Activated CD8-positive, alpha-beta memory T cell treated with anti-CD3 and anti-CD28 coated beads, Interleukin-2, amount 50 U/mL, for 24 hours (primary cell): Measurements from ENCODE around the gene USP47.

Source experiments
- DNase-seq: peaks from one replicate; pipeline ENCODE4 v3.0.0-alpha.2; 2020; ENCODE audit errors: extremely low read depth

The USP47 gene

DNA sequence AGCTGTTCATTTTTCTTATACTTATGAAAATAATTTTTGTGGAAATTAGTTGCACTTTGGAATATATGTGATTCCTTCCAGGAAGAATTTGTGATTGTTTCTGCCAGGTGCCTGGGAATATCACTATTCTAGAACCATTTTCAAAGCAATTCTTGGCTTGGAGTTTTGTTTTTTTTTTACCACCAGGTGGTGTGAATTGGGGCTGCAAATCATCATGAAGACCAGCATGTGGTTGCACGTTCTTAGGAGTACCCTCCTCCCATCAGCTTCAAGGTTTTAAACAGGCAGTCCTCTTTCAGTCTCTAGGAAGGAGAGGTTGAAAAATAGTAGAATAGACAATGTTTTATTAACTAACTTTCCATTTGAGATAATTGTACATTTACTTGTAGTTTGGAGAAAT, 25.9 kb downstream of the USP47 start:
- no peak for DNase-seq

DNA sequence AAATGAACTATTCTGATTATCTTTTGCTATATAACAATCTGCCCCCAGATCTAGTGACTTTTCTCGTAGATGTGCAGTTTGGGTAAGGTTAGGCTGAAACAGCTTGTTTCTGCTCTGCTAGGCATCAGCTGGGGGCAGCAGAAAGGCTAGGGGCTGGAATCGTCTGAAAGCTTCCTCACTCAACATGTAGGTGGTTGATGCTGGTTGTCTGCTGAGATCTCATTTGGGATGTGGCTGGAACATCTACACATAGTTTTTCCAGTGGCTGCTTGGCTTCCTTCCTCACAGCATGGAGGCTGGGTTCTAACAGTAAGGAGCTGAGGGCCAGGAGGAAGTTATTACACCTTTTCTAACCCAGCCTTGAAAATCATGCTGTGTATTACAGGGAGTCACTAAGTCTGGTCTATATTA, 30.2 kb downstream of the USP47 start:
- no peak for DNase-seq

DNA sequence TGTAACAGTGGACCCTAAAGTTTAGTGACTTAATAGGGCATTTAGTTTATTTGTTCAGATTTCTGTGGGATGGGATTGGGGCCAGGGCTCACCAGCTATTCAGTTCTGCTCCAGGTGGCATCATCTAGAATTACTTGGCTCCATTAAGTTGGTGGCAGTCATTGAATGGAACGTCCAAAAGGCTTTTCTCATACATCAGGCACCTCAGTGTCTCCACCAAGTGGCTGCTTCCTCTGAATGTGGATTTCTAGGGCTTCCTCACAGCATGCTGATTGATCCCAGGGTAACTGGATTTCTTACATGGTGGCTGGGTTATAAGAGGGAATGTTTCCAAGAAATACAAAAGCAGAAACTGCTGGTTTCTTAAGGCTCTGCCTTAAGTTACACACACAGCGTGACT, 34.7 kb downstream of the USP47 start:
- no peak for DNase-seq

DNA sequence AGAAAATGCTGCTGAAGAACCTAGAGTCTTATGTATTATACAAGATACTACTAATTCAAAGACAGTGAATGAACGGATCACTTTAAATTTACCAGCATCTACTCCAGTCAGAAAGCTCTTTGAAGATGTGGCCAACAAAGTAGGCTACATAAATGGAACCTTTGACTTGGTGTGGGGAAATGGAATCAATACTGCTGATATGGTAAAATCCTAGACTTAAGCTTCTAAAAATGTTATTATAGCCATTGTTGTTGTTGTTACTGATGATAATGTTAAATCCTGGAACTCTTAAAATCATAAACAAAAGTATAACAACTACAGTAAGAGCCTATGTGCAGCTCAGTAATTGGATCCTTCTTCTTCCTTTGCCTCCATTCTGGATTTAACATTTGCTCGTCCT, 38.4 kb downstream of the USP47 start:
- no peak for DNase-seq

DNA sequence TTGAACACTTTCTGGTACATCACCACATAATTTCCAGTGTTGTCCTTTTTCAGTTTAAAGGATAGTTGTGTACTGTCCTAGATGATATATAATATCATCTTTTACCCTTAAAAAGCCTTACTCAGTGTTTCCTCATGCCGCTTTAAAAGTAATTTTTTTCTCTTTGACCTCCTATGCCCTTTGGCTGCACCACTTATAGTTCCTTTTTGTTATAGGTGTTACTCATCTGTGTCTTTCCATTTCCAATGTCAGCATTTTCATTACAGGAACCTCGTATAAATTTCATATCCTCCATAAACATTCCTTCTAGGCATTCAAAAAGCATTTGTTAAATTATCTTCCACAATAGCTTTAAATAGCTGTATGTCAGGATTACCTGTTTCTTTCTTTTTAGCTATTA, 40.8 kb downstream of the USP47 start:
- DNase-seq, result no peak

DNA sequence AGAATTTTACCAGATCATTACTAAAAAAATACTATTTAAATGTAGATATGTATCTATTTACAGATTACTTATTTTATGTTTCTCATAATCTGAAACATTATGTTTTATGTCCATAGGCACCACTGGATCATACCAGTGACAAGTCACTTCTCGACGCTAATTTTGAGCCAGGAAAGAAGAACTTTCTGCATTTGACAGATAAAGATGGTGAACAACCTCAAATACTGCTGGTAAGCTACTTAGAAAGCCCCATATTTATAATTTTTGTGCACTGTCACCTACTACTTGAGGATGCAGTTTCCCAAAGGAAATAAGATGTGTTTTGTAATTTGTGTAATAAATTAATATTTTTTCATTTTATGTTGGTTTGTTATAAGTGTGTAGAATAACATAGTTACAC, 42.6 kb downstream of the USP47 start:
- DNase-seq, result no peak

DNA sequence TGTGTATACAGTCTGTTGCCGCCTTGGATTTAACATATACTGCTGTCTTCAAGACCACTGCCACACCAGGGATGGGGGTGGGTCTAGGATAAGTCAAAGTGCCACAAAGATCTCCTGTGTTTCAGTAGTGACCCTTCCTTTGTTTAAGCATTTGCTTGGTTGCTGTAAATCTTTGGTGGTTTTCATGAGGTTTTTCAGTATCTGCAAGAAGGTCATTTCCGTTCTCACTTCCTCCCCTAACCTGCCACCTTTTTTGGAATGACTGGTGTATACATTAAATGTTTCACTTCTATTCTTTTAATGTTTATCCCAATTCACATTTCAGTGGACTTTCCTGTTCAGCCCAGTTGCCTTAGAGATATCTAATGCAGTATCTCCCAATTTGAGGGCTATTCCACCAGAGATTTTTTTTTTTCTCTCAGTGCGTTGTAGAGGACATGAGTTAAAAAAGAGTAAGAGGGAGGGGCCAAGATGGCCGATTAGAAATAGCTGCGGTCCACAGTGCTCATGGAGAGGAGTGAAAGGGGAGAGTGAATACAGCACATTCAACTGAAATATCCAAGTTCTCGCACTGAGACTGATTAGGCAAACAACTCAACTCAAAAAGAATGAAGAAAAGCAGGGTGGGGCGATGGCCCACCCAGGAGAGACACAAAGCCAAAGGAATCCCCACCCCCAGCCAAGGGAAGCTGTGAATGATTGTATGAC, 43.2 kb downstream of the USP47 start:
- DNase-seq, result no peak

DNA sequence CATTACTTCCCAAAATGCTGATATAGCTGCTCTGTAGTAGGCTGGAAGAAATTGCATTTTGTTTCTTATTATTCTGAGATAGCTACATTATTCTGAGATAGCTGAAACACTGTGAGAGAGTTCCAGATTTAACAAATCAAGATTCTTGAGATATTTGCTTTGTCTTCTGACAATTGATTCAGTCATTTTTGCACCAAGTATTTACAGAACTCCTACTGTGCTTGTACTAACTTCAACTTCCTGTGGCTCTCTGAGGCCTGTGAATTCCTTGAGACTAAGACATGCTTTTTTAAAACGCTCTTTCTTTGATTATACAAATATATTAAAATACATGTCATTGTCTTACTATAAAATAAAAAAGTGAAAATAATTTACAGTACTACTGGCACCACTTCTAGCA, 52.7 kb downstream of the USP47 start:
- DNase-seq, result no peak

DNA sequence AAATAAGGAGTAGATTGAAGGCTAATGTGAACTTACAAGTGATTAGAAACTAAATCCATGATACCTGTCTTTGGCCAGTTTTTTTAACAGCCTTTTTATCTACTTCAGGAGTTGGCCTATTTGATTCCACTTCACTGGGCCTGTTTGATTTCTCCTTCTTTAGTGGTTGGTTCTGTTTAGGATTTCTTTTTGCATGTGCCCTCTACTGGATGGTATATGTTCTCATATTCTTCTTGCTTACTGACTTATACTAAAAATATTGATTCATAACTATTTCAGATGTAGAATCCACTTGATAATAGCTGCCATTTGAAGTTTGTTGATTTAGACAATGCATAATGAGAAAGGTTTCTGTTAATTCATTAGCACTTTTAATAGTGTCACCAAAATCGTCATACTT, 53.9 kb downstream of the USP47 start:
- DNase-seq, result no peak

DNA sequence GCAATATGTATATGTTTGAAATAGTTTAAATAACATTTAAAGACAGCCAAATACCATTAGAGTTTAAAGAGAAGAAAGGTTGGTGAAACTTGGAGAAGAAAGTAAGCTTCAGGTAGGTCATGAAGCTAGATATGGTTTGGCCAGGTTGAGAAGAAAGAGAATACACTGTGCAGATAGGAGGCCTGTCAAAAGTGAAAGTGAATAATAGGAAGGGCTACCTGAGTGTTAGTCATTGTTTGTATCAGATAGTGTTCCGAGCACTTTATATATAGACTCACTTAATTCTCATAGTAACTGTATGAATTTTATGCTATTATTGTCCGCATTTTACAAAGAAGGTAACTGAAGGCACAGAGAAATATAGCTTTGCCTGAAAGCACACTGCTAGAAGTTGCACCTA, 56.9 kb downstream of the USP47 start:
- no peak for DNase-seq

DNA sequence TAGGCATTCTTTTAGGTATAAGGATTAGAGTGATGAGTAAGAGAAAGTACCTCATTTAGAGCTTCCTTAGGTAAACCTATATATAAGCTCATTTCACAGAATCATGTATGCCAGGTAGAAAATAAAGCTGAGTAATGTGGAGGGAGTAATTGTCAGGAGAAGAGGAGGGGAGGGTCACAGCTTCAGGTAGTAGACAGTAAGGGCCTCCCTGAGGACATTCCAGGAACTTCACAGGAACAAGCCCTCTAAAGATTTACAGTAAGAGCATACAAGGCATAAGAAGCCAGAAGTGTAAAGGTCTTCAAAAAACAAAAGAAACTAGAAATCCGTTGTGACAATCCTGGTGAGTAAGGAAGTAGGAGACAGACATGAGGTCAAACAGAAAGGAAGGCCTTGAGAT, 57.6 kb downstream of the USP47 start:
- DNase-seq, result no peak

DNA sequence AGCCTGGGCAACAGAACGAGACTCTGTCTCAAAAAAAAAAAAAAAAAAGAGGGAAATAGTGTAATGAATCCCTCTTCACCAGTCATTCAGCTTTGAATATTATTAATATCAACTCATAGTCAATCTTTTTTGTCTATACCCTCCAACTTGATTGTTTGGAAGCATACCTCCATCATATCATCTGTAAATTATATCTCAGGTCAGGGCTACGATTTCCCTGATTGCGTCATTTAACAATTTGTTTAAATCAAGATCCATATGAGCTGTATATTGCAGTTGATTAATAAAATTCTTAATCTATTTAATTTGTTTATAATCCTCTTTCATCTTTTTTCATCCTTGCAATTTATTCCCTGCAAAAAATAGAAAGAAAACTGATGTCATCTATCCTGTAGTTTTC, 60.2 kb downstream of the USP47 start:
- DNase-seq, result no peak

DNA sequence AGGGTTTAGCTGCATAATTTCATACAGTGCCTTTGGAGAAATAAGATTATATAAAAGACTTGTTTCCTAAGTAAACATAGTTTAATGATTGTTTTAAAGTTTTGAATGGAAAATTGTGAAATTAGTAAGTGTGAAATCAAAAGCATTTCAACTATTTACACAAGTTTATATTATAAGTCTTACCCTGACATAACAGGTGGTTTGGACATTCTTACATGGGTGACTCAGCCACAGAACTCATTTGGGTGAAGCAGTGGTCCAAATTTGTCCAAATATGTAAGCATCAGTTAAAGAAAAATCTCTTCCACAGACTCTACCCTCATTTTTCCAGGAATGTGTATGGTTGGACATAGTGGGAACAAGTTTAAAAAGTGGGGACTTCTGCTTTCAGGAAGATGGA, 68.0 kb downstream of the USP47 start:
- DNase-seq, result no peak

DNA sequence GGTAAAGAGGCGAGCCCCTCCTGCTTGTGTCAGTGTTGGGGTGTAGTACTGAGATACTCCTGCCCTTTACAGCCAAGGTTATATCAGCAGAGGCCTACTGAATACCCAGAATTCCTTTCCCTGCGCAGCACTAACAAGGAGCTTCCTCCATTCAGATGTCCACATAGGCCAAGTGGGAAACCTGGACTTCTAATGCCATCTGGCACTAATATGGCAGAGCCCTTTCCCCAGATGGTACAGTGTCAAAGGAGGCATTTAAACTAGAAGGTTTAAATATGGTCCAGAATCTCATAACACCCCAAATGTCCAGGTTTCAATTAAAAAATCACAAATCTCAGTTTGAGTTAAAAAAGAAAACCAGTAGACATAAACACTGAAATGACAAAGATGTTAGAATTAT, 68.8 kb downstream of the USP47 start:
- DNase-seq, result no peak

DNA sequence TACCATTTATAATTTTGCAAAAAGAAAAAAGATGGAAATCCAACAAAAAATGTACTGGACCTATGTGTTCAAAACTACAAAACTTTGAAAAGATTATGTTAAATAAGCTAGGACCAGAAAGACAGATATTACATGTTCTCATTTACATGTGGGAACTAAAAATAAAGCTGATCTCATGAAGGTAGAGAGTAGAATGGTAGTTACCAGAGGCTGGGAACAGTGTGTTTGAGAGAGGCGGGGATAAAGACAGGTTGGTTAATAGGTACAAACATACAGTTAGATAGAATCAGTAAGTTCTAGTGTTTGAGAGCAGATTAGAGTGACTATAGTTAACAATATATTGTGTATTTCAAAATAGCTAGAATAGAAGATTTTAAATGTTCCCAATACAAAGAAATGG, 71.6 kb downstream of the USP47 start:
- DNase-seq, result no peak

DNA sequence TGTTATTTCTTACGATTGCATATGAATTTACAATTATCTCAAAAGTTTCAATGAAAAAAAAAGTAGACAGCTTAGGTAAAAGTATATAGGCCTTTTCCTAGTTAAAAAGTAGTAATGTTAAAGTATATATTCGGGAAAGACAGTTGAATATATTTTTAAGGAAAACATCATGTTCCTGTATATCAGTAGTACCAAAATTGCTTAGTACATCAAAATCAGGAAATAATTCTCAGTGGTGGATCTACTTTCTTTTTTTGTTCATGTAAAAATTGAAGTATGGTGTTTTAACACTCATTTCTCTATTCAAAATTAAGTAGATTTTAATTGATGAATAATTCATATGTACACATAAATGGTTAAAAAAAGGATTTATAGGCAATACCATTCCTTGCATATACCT, 73.9 kb downstream of the USP47 start:
- no peak for DNase-seq

DNA sequence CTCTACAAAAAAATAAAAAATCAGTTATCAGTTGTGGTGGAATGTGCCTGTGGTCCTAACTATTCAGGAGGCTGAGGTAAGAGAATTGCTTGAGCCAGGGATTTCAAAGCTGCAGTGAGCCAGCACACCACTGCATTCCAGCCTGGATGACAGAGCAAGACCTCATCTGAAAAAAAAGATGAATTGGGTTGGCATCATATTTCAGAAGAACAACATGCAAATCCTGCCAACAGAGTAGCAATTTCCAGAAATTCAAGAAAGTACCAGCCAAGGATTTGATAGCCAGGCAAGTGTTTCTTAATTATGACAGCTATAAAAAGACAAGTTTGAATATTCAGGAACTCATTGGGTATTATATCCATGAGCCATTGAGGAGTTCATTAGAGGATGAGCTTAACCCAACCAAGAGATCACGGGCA, 75.2 kb downstream of the USP47 start:
- DNase-seq, result no peak

DNA sequence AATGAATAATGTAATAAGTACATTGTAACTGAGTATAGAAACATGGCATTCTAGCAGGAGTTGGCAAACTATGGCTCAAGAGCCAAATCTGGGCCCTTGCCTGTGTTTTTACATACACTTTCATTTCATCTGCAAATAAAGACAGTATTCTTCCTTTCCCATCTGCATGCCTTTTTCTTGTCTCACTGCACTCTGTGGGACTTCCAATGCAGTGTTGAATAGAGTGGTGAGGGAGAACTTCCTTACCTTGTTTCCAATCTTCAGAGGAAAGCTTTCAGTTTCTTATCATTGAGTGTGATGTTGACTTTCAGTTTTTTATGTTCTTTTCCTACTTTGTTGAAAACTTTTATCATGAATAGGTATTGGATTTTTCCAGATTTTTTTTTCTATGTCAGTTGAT, 82.1 kb downstream of the USP47 start:
- DNase-seq, result no peak

DNA sequence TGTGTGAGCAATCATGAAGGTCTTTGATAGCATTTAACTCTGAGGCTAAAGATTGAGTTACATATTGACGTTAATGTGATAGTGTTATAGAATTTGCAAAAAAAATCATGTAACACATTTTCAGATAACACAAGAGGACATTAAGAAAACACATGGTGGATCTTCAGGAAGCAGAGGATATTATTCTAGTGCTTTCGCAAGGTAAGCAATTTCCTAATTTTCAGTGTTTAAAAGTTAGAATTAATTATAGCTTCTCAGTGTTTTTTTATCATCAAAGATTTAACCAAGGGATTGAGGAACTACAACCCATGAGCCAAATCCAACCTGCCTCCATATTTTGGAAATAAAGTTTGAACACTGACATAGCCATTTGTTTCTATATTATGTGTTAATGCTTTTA, 88.1 kb downstream of the USP47 start:
- DNase-seq, result no peak

DNA sequence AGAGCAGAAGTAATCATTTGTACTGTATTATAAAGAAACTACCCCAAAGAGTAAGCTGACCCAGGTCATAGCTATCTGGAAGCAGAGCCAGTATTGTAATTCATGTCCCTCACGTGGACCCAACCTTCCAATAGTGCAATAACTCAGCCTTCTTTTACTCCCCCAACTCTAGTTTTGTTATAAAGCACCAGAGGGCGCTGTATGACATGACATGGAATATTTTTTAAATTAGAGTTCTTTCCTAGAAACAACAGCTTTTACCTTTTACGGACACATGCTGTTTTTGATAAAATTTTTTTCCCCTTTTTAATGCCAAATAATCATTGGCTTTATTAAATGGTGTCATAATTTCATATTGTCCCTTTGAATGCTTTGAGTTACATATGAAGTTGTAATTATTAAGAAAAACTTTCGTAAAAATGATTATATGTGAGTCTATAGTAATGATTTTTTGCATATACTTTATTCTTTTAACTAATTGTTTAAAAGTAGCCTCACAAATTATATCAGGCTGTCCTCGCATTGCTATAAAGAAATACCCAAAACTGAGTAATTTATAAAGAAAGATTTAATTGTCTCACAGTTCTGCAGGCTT, 89.8 kb downstream of the USP47 start:
- DNase-seq, result no peak

DNA sequence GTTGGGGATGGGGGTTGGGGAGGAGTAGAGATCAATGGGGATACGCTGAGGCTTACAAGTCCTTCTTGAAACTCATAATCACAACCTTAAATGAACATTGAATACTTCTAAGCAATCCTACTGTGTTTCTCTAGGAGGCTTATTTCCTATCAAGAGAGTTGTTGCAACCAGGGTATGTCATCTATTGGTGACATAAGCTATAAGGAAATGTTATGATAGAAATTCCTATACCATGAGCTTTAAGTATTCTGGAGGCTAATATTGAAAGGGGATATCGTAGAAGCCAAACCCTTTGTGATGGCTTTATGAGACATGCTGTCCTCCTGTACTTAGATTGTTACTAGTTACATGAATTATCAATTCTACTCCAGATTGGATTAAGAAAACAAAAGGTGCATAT, 93.8 kb downstream of the USP47 start:
- DNase-seq, result no peak

DNA sequence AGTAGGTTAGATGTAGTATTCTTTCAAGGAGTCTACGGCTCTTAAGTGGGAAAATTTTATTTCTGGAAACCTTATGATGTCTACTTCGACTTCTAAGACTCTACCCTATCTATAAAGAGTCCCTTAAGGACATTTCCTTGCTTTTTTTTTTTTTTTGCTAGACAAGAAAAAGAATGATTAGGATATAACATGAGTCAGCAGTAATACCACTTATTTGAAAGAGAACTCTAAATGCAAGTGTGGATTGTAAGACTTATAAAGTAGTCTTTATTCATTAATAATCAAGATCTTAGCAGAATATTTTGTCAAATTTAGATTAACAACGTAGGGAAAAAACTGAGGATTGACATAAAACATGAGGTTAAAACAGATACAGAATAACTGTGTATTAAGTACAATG, 95.7 kb downstream of the USP47 start:
- no peak for DNase-seq

DNA sequence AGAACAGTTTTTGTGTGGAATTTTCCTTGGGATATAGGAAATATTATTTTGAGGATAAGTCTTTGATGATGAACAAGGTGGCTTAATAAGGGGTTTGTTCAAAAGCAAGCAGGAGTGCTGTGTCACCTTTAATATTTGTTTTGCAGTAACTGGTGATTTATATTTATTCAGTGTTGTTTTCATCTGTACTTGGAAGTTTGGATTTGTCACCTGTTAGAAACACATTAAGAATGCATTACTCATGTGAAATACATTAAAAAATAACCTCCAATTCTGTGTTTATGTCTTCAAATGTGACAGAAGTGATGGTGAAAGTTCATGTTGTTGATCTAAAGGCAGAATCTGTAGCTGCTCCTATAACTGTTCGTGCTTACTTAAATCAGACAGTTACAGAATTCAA, 96.2 kb downstream of the USP47 start:
- no peak for DNase-seq

DNA sequence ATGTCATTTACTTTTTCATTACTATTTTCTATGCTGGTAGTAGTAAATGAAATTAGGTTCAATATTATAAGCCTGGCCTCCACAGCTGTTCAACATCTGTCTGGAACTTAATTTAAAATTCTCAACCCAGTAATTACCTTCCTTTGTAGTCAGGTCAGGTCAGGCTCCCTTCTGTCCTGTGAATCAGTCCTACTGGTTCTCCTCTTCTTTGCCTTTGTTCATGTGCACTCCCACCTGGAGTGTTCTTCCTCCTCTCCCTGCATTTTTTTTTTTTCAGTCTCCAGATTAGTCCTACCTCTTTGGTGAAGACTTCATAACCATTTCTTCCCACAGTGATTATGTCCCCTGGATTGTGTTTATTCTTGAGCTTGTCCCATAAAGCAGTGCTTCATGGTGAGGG, 98.8 kb downstream of the USP47 start:
- DNase-seq, result no peak
